MM.1S (cell line): ENCODE measurements around the gene NUP62.
"Not testable (repeated sequence)": the region's sequence is repeated elsewhere in the genome, so short reads cannot be mapped to it uniquely, and the experiment has no call there.

Experiments used
- DNase-seq: peaks from one replicate; pipeline ENCODE4 v3.0.0-alpha.2; 2015
- H2AFZ ChIP-seq: fragments of 300-600 bp; sonication (generic); 2 replicates; pipeline ENCODE4 v1.6.0; 2016; ENCODE audit warnings: antibody characterized with exemption, low read length
- H3F3A ChIP-seq: fragments of 300-600 bp; sonication (generic); 2 replicates; pipeline ENCODE4 v1.6.1; 2016; ENCODE audit warnings: mild to moderate bottlenecking, antibody characterized with exemption, low read length, moderate library complexity, mixed read lengths; ENCODE audit not compliant: insufficient read depth
- H3K27ac ChIP-seq: fragments of 300-600 bp; sonication (generic); 2 replicates; pipeline ENCODE4 v1.5.1; 2016; ENCODE audit warnings: mild to moderate bottlenecking, low read length
- H3K27me3 ChIP-seq: fragments of 300-600 bp; sonication (generic); replicated peaks from 2 replicates; pipeline ENCODE4 v1.6.0; 2016; ENCODE audit warnings: low read length; ENCODE audit not compliant: insufficient read depth
- H3K36me3 ChIP-seq: fragments of 300-600 bp; sonication (generic); replicated peaks from 2 replicates; pipeline ENCODE4 v1.6.1; 2016; ENCODE audit warnings: mild to moderate bottlenecking, low read length, mixed read lengths; ENCODE audit not compliant: insufficient read depth
- H3K4me1 ChIP-seq: fragments of 300-600 bp; sonication (generic); 2 replicates; pipeline ENCODE4 v1.6.1; 2016; ENCODE audit warnings: low read length, mixed read lengths
- H3K4me2 ChIP-seq: fragments of 300-600 bp; sonication (generic); 2 replicates; pipeline ENCODE4 v1.6.0; 2016; ENCODE audit warnings: low read depth, low read length
- H3K4me3 ChIP-seq: fragments of 300-600 bp; sonication (generic); 2 replicates; pipeline ENCODE4 v1.5.1; 2016; ENCODE audit warnings: low read length, mixed read lengths
- H3K79me2 ChIP-seq: fragments of 300-600 bp; sonication (generic); 2 replicates; pipeline ENCODE4 v1.6.1; 2016; ENCODE audit warnings: mixed run types, low read length, mixed read lengths
- H3K9ac ChIP-seq: fragments of 300-600 bp; sonication (generic); 2 replicates; pipeline ENCODE4 v1.6.1; 2016; ENCODE audit warnings: low read length, mixed read lengths
- H3K9me2 ChIP-seq: fragments of 300-600 bp; sonication (generic); replicated peaks from 2 replicates; pipeline ENCODE4 v1.6.1; 2016; ENCODE audit warnings: mild to moderate bottlenecking, low read length, mixed read lengths; ENCODE audit not compliant: insufficient read depth
- H3K9me3 ChIP-seq: fragments of 300-600 bp; sonication (generic); replicated peaks from 2 replicates; pipeline ENCODE4 v1.6.1; 2016; ENCODE audit warnings: mild to moderate bottlenecking, low read length, mixed read lengths; ENCODE audit not compliant: insufficient read depth
- H4K20me1 ChIP-seq: fragments of 300-600 bp; sonication (generic); 2 replicates; pipeline ENCODE4 v1.6.1; 2016; ENCODE audit warnings: mild to moderate bottlenecking, low read length, moderate library complexity, mixed read lengths; ENCODE audit not compliant: insufficient read depth
- CTCF ChIP-seq: fragments of 300-600 bp; sonication (generic); IDR thresholded peaks from 2 replicates; pipeline ENCODE4 v1.5.1; 2016; ENCODE audit warnings: antibody characterized with exemption, low read length, mixed read lengths
- EZH2 ChIP-seq: fragments of 300-600 bp; sonication (generic); optimal IDR thresholded peaks from 2 replicates; pipeline ENCODE3; 2017; ENCODE audit warnings: low read depth, mild to moderate bottlenecking, antibody characterized with exemption, low read length, mixed read lengths
- EZH2phosphoT487 ChIP-seq: fragments of 300-600 bp; sonication (generic); IDR thresholded peaks from 2 replicates; pipeline ENCODE4 v1.6.1; 2018; ENCODE audit warnings: antibody characterized with exemption, low read length

NUP62 gene

GRCh38 chr19:49950956-49951526 lies 21.7 kb upstream of the NUP62 start:
- Histone ChIP-seq H3F3A (no peaks in the 10 kb centered on the region), H2AFZ (no peak overlapping the region), H3K9me3 (no peaks in the 10 kb centered on the region), H3K36me3 (no peaks in the 10 kb centered on the region), H3K4me1 (0 out of 2 replicates have a peak, but pooled peaks cover 8% of the 10 kb centered on the region), H4K20me1 (no peaks in the 10 kb centered on the region), H3K9ac (no peak overlapping the region), H3K27me3 (no peaks in the 10 kb centered on the region), H3K9me2 (no peaks in the 10 kb centered on the region), H3K79me2 (no peaks in the 10 kb centered on the region), H3K4me3 (no peak overlapping the region), H3K4me2 (no peak overlapping the region), H3K27ac (no peak overlapping the region)
- no peak for DNase-seq
- TF ChIP-seq CTCF = no peak
- no peak for TF ChIP-seq EZH2phosphoT487
- no peak for TF ChIP-seq EZH2

GRCh38 chr19:49950590-49950948 lies 21.3 kb upstream of the NUP62 start:
- H4K20me1 ChIP-seq = no peaks in the 10 kb centered on the region
- DNase-seq = no peak
- no peaks in the 10 kb centered on the region for H3K79me2 ChIP-seq
- H2AFZ ChIP-seq = no peak overlapping the region
- H3K27me3 ChIP-seq = no peaks in the 10 kb centered on the region
- no peak overlapping the region for H3K9ac ChIP-seq
- 0 out of 2 replicates have a peak, but pooled peaks cover 8% of the 10 kb centered on the region for H3K4me1 ChIP-seq
- no peaks in the 10 kb centered on the region for H3F3A ChIP-seq
- H3K4me3 ChIP-seq = no peak overlapping the region
- H3K9me2 ChIP-seq = no peaks in the 10 kb centered on the region
- no peaks in the 10 kb centered on the region for H3K9me3 ChIP-seq
- no peaks in the 10 kb centered on the region for H3K36me3 ChIP-seq
- no peak overlapping the region for H3K4me2 ChIP-seq
- TF ChIP-seq CTCF (no peak), EZH2 (no peak), EZH2phosphoT487 (no peak)
- no peak overlapping the region for H3K27ac ChIP-seq

- no peak overlapping the region for H3K27ac ChIP-seq
- no peaks in the 10 kb centered on the region for H3K79me2 ChIP-seq
- no peaks in the 10 kb centered on the region for H3K36me3 ChIP-seq
- 0 out of 2 replicates have a peak, but pooled peaks cover 8% of the 10 kb centered on the region for H3K4me1 ChIP-seq
- DNase-seq = no peak
- no peaks in the 10 kb centered on the region for H3K9me3 ChIP-seq
- no peak for TF ChIP-seq EZH2
- no peak overlapping the region for H2AFZ ChIP-seq
- H3K9me2 ChIP-seq = no peaks in the 10 kb centered on the region
- no peak overlapping the region for H3K4me3 ChIP-seq
- no peaks in the 10 kb centered on the region for H3F3A ChIP-seq
- H3K27me3 ChIP-seq = no peaks in the 10 kb centered on the region
- H3K4me2 ChIP-seq = no peak overlapping the region
- no peaks in the 10 kb centered on the region for H4K20me1 ChIP-seq
- no peak overlapping the region for H3K9ac ChIP-seq
These were observed 20.7 kb upstream of the NUP62 start for GRCh38 chr19:49949742-49950589.

- no peak overlapping the region for H3K4me2 ChIP-seq
- no peak for DNase-seq
- H2AFZ ChIP-seq = no peak overlapping the region
- H3F3A ChIP-seq = no peaks in the 10 kb centered on the region
- no peak overlapping the region for H3K9ac ChIP-seq
- no peak overlapping the region for H3K4me3 ChIP-seq
- peaks cover 7% of the 10 kb centered on the region; the same call in 1 of the 2 replicates for H3K27me3 ChIP-seq
- no peaks in the 10 kb centered on the region for H3K9me2 ChIP-seq
- H4K20me1 ChIP-seq = no peaks in the 10 kb centered on the region
- no peak for TF ChIP-seq CTCF
- no peak for TF ChIP-seq EZH2phosphoT487
- TF ChIP-seq EZH2 = no peak
- no peaks in the 10 kb centered on the region for H3K9me3 ChIP-seq
- H3K36me3 ChIP-seq = no peaks in the 10 kb centered on the region
- no peak overlapping the region for H3K27ac ChIP-seq
- 0 out of 2 replicates have a peak, but pooled peaks cover 4% of the 10 kb centered on the region for H3K4me1 ChIP-seq
- no peaks in the 10 kb centered on the region for H3K79me2 ChIP-seq
These were observed 17.1 kb upstream of the NUP62 start for GRCh38 chr19:49946415-49946814.

GRCh38 chr19:49944567-49944966 lies 15.3 kb upstream of the NUP62 start:
- not testable (repeated sequence) for H4K20me1 ChIP-seq, DNase-seq, H3K9me3 ChIP-seq, H3K4me2 ChIP-seq, H3F3A ChIP-seq, H3K79me2 ChIP-seq, H2AFZ ChIP-seq, H3K9ac ChIP-seq, H3K27me3 ChIP-seq, H3K4me1 ChIP-seq, H3K9me2 ChIP-seq, H3K36me3 ChIP-seq, H3K27ac ChIP-seq, H3K4me3 ChIP-seq
